BJ (cell line): ENCODE results near the gene NOX1. TPM values are rescaled to one million over a fixed set of nuclear protein-coding genes. Genes with fewer than 3 reads are reported as not detected.

Experiments
- CTCF ChIA-PET: fragments of 350-600 bp; formaldehyde crosslinking; extraction: SDS; loops from one replicate; lab custom pipeline; 2021; ENCODE audit warnings: antibody characterized with exemption, inconsistent platforms; lab: Yijun Ruan, JAX
- POLR2A ChIA-PET: fragments of 300-600 bp; sonication (Branson Sonifier 250); formaldehyde crosslinking; extraction: SDS; loops from one replicate; lab custom pipeline; 2021; ENCODE audit warnings: antibody characterized with exemption; lab: Charles Lee
- DNase-seq: peaks from one replicate; pipeline ENCODE4 v3.0.0-alpha.2; 2011; ENCODE audit warnings: low read depth
- H3K27me3 ChIP-seq: 2 replicates; pipeline ENCODE4 v1.6.0; 2011; ENCODE audit warnings: low read length; ENCODE audit not compliant: control insufficient read depth, insufficient read depth
- H3K36me3 ChIP-seq: 2 replicates; pipeline ENCODE4 v1.5.1; 2011; ENCODE audit warnings: low read length; ENCODE audit not compliant: control insufficient read depth, insufficient read depth
- H3K4me3 ChIP-seq: 2 replicates; pipeline ENCODE4 v1.5.1; 2011; ENCODE audit warnings: low read depth, mild to moderate bottlenecking, control low read depth, low read length
- polyA plus RNA-seq: library from polyadenylated mRNA; depleted of rRNA; stranded (reverse); fragments of >200 nt; gene quantifications from 2 replicates; pipeline ENCODE4 v1.2.3, GENCODE V29; 2011
- TF ChIP-seq, protein P1 (sequence below): IDR thresholded peaks from 2 replicates; pipeline ENCODE4 v1.5.1; 2011; ENCODE audit warnings: low read depth, mild to moderate bottlenecking, control low read depth, inconsistent platforms, low read length, moderate library complexity; ENCODE audit not compliant: insufficient read depth

Gene NOX1
- polyA plus RNA-seq, 1 experiment = not detected

DNA sequence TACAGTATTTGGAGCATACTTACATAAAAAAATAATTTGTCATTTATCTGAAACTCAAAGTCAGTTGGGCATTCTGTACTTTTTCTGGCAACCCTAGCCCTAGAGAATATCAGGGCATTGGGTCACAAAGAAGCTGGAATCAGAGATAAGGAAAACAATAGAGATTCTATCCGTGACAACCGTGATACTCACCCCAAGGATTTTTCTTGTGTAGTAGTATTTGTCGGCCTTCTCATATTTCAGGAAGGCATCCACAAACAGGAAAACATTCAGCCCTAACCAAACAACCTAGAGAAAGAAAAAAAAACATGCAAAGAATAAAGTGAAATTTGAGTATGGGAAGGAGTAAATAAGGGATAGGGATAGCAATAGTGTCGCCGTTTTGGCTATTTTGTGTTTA lies 3.6 kb downstream of the NOX1 start:
- Histone ChIP-seq H3K36me3 (no peaks in the 10 kb centered on the region), H3K4me3 (no peak overlapping the region), H3K27me3 (no peaks in the 10 kb centered on the region)
- TF ChIP-seq, protein P1, sequence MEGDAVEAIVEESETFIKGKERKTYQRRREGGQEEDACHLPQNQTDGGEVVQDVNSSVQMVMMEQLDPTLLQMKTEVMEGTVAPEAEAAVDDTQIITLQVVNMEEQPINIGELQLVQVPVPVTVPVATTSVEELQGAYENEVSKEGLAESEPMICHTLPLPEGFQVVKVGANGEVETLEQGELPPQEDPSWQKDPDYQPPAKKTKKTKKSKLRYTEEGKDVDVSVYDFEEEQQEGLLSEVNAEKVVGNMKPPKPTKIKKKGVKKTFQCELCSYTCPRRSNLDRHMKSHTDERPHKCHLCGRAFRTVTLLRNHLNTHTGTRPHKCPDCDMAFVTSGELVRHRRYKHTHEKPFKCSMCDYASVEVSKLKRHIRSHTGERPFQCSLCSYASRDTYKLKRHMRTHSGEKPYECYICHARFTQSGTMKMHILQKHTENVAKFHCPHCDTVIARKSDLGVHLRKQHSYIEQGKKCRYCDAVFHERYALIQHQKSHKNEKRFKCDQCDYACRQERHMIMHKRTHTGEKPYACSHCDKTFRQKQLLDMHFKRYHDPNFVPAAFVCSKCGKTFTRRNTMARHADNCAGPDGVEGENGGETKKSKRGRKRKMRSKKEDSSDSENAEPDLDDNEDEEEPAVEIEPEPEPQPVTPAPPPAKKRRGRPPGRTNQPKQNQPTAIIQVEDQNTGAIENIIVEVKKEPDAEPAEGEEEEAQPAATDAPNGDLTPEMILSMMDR = no peak
- no peak for DNase-seq
- ChIA-PET CTCF (no interaction called here), POLR2A (no interaction called here)

DNA sequence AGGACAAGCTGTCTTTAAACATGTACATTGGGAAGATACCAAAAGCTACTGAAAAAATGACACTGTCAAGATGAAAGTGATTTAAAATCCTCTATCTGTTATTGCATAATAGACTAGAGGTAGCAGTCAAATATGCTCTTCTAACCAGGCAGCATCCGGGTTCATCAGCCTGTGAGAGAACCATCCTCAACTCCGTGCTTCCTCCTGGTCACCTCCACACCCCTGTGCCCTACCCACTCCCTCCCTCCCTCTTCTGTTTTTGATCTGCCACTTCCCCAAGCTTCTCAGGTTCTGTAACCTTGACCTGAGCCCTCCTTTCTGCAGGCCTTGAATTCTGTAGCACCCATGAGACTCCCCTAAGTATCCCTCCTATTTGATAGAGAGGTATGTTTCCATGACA lies 5.9 kb downstream of the NOX1 start:
- ChIA-PET CTCF (no interaction called here), POLR2A (no interaction called here)

DNA sequence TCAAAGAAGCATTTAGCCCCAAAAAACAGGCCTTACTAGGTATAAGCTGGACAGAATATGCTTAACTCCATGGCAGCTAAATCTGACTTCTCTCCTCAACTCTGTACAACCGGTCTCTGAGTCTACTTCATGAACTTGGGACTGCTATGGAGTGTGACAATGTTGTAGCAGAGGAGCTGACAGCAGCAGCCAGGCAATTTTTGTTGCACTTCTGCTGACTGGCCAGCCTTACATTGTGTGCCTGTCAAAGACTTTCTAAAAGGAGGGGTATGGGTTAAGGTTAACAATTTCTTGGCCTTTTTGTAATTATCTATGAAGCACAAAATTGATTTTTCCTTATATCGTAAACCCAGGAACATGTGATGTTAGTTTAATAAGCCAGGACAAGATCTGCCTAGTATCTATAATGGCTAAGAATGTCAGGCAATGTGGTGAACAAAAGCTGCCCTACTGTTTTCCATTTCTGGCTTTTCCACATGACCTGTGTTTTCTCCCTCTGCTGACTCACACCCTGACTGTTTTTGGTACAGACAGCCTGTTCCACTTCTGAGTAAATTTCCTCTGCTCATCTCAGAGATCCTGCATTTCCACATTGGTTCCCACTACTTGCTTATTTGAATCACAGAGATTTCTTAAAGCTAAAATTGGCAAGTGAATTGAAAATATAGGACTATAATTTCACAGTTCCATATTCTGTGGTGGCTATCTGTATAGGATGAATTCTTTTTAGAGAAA lies 9.3 kb downstream of the NOX1 start:
- Histone ChIP-seq H3K27me3 (no peaks in the 10 kb centered on the region), H3K36me3 (no peaks in the 10 kb centered on the region), H3K4me3 (no peak overlapping the region)
- ChIA-PET CTCF (no interaction called here), POLR2A (no interaction called here)
- TF ChIP-seq, protein P1 = no peak
- DNase-seq = no peak

More for the DNA sequence above, 5.9 kb downstream of the NOX1 start:
- Histone ChIP-seq H3K4me3 (no peak overlapping the region), H3K27me3 (no peaks in the 10 kb centered on the region), H3K36me3 (no peaks in the 10 kb centered on the region)
- TF ChIP-seq, protein P1 = no peak
- DNase-seq = no peak

DNA sequence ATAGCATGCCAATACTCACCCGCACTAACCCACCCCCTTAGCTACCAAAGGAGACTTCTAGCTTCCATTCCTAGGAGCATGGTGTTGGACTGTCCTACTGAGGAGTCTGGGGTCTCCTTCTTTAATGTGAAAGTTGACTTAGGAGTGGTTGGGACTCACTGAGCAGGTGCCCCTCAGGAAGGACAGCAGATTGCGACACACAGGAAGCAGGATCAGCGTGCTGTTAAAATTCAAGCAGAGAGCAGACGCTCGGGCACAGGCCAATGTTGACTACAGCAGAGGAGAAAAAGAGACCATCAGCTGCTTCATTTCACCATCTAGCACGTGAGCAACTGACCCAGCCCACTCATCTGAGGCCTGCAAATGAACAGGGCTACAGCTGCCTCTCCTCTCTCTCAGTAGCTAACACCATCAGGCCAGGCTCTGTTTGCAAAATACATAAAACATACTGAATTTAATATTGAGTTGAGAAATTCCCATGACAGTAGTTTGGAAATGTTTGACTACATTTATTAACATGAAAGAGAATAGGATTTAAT lies 10.8 kb downstream of the NOX1 start:
- no peak for DNase-seq
- ChIA-PET CTCF (no interaction called here), POLR2A (no interaction called here)
- TF ChIP-seq, protein P1 = no peak
- H3K36me3 ChIP-seq = no peaks in the 10 kb centered on the region
- no peak overlapping the region for H3K4me3 ChIP-seq
- H3K27me3 ChIP-seq = no peaks in the 10 kb centered on the region

DNA sequence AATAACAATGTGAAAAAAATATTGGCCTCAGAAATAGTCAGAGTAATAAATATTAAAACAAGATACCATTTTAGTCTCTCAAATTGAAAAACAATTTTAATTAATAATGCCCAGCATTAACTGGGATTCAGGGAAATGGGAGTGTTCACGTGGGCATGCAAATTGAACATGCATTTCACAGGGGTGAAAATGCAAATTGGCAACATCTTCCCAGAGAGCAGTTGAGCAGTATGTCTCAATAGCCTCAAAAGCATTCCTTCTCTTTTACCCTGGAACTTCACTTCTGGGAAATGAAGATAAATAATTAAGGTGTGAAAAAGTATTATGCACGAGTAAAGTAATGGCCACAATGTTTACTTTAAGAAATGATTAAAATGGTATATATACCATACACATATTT lies 21.3 kb downstream of the NOX1 start:
- TF ChIP-seq, protein P1 = no peak
- CTCF ChIA-PET = no interaction called here
- Histone ChIP-seq H3K27me3 (no peaks in the 10 kb centered on the region), H3K4me3 (no peak overlapping the region), H3K36me3 (no peaks in the 10 kb centered on the region)
- DNase-seq = no peak
- POLR2A ChIA-PET = no interaction called here
